ENCODE data around the gene PATE3. TPM values are rescaled to one million over a fixed set of nuclear protein-coding genes. Genes with fewer than 3 reads are reported as not detected.
A peak's percentile ranks its signal among the peaks of the same experiment; 100 is the strongest.

PATE3 gene
- polyA plus RNA-seq, 6 donors from 2014 or later: not detected

- peaks cover 13 to 27% (median 20%) of the 10 kb centered on the region in 3 donors for H3K27me3 Mint-ChIP-seq
- H3K4me3 Mint-ChIP-seq: no peak overlapping the region
- ATAC-seq (ENCODE audit: low read depth in 2 of 2) (no peak), DNase-seq (no peak)
- no peak overlapping the region for H3K27ac Mint-ChIP-seq
- H3K4me1 Mint-ChIP-seq: no peaks in the 10 kb centered on the region
- H3K9me3 Mint-ChIP-seq: peaks cover 0 to 17% (median 4%) of the 10 kb centered on the region in 7 donors
- H3K36me3 Mint-ChIP-seq: peaks cover 0 to 6% of the 10 kb centered on the region in 2 donors
Measured at GRCh38 chr11:125777309-125777708, 10.6 kb upstream of the PATE3 start.

GRCh38 chr11:125778728-125779127 lies 9.2 kb upstream of the PATE3 start, which contains the start of gene PATE2:
Gene PATE2, minus strand, starts transcription at chr11:125778828. Its CDS starts 55 bp downstream, at chr11:125778773.
- no peaks in the 10 kb centered on the region for H3K4me1 Mint-ChIP-seq
- no peak within 1 kb of the TSS for H3K27ac Mint-ChIP-seq
- peaks cover 0 to 6% of the 10 kb centered on the region in 2 donors for H3K36me3 Mint-ChIP-seq
- H3K4me3 Mint-ChIP-seq: no peak within 1 kb of the TSS
- no peak for DNase-seq
- no peak for ATAC-seq (ENCODE audit: low read depth in 2 of 2)
- H3K9me3 Mint-ChIP-seq: peaks cover 2 to 17% (median 10%) of the 10 kb centered on the region in 7 donors
- peaks cover 13 to 26% (median 18%) of the 10 kb centered on the region in 3 donors for H3K27me3 Mint-ChIP-seq

DNA sequence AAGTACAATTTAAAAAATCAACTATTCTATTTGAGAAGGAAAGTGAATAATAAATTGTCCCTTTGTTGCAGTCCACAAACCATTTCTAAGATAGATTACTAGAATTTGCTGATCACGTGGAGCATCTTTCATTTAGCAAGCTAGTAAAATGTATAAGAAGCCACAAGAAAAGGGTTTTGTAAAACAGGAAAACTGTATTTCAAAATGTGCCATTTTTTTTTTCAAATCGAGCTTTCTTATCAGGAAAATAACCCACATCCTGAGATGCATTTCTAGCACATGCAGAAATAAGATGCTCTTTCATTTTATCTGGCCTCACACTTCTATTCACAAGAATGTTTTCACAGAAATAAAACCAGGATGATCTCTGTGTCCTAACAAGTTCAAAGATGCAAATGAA lies 3.2 kb upstream of the PATE3 start:
- DNase-seq (no peak), ATAC-seq (ENCODE audit: low read depth in 2 of 2) (no peak)
- peaks cover 2 to 19% (median 10%) of the 10 kb centered on the region in 7 donors for H3K9me3 Mint-ChIP-seq
- H3K36me3 Mint-ChIP-seq: peaks cover 0 to 6% of the 10 kb centered on the region in 2 donors
- H3K27ac Mint-ChIP-seq: no peak overlapping the region
- H3K4me1 Mint-ChIP-seq: no peaks in the 10 kb centered on the region
- H3K27me3 Mint-ChIP-seq: peaks cover 4 to 29% (median 17%) of the 10 kb centered on the region in 3 donors
- no peak overlapping the region for H3K4me3 Mint-ChIP-seq

DNA sequence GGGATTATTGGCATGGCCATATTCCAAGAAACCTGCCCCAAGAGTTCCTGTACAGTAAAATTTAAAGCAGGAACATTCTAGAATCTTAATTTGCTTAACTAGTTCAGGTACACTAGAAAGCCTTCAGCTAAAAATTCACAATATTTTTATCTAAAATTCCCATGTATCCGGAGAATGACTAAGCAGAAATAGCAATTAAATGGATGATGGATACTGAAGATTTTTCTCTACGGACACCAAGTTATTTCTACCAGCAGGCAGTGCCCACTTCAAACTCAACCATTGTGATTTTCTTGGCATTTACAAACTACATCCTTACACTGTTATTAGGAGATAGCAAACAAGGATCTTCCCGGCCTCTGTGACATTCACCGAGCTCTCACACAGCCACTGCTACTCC lies 2.9 kb downstream of the PATE3 start:
- peaks cover 12 to 37% (median 26%) of the 10 kb centered on the region in 7 donors for H3K9me3 Mint-ChIP-seq
- H3K27ac Mint-ChIP-seq: no peak overlapping the region
- H3K4me1 Mint-ChIP-seq: no peaks in the 10 kb centered on the region
- no peak for ATAC-seq (ENCODE audit: low read depth in 2 of 2)
- peaks cover 8 to 26% (median 15%) of the 10 kb centered on the region in 3 donors for H3K27me3 Mint-ChIP-seq
- no peak for DNase-seq
- H3K4me3 Mint-ChIP-seq: no peak overlapping the region
- H3K36me3 Mint-ChIP-seq: no peaks in the 10 kb centered on the region

GRCh38 chr11:125797641-125798040 lies 9.7 kb downstream of the PATE3 start:
- Mint-ChIP-seq H3K4me1 (no peaks in the 10 kb centered on the region), H3K27me3 (peaks cover 0 to 16% (median 4%) of the 10 kb centered on the region in 3 donors), H3K36me3 (peaks cover 12 to 23% of the 10 kb centered on the region in 2 donors), H3K9me3 (peaks cover 25 to 100% (median 62%) of the 10 kb centered on the region in 7 donors), H3K27ac (no peak overlapping the region), H3K4me3 (no peak overlapping the region)
- no peak for ATAC-seq (ENCODE audit: low read depth in 2 of 2)
- DNase-seq: no peak

DNA sequence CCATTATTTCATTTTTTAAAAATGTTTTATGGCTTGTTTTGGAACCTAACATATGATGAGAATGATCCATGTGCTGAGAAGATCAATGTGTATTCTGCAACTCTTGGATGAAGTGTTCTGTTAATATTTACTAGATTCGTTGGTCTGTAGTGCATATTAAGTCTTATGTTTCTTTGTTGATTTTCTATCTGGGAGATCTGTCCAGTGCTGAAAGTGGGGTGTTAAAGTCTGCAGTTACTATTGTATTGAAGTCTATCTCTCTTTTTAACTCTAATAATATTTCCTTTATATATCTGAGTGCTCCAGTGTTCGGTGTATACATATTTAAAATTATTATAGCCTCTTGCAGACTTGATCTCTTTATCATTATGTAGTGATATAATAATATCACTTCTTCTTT lies 11.9 kb downstream of the PATE3 start:
- peaks cover 24 to 99% (median 52%) of the 10 kb centered on the region in 7 donors for H3K9me3 Mint-ChIP-seq
- no peak overlapping the region for H3K4me3 Mint-ChIP-seq
- H3K36me3 Mint-ChIP-seq: peaks cover 12 to 25% of the 10 kb centered on the region in 2 donors
- no peaks in the 10 kb centered on the region for H3K4me1 Mint-ChIP-seq
- ATAC-seq (ENCODE audit: low read depth in 2 of 2) (no peak), DNase-seq (no peak)
- peaks cover 0 to 16% (median 0%) of the 10 kb centered on the region in 3 donors for H3K27me3 Mint-ChIP-seq
- no peak overlapping the region for H3K27ac Mint-ChIP-seq

DNA sequence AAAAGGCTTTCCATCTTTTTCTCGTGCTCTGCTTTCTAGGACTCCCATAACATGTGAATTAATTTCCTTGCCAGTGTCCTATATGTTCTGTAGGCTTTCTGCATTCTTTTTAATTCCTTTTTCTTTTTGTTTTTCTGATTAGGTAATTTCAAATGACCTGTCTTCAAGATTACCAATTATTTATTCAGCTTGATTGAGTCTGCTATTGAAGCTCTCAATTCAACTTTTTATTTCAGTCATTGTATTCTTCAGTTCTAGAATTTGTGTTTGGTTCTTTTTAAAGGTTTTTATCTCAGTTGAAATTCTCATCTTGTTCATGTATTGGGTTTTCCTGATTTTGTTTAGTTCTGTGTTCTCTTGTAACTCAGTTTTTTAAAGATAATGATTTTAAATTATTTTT lies 14.5 kb downstream of the PATE3 start:
- Mint-ChIP-seq H3K9me3 (peaks cover 15 to 82% (median 37%) of the 10 kb centered on the region in 7 donors), H3K4me3 (peak overlapping the region in 1 of 8 donors; percentile 73), H3K27ac (no peak overlapping the region), H3K27me3 (peaks cover 0 to 12% (median 0%) of the 10 kb centered on the region in 3 donors), H3K36me3 (peaks cover 12 to 25% of the 10 kb centered on the region in 2 donors), H3K4me1 (no peaks in the 10 kb centered on the region)
- no peak for DNase-seq
- no peak for ATAC-seq (ENCODE audit: low read depth in 2 of 2)

DNA sequence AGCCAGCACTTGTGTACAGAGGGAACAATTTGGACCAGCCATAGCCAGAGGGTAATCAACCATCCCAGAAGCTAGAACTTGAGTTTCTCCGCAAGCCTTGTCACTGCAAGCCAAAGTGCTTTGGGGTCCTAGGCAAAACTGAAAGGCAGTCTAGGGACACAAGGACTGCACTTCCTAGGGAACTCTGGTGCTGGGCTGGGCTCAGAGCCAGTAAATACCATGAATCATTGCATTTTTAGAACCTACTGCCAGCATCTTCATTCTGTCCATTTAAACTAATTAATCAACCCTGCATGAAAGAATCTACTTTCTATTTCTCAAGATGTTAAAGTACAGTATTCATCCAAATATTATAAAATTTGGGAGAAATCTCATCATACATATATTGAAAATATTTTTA lies 20.0 kb downstream of the PATE3 start:
- Mint-ChIP-seq H3K27ac (no peak overlapping the region), H3K4me1 (no peaks in the 10 kb centered on the region), H3K9me3 (peaks cover 7 to 37% (median 11%) of the 10 kb centered on the region in 7 donors), H3K36me3 (peaks cover 0 to under 1% of the 10 kb centered on the region in 2 donors), H3K27me3 (peaks cover 0 to 4% (median 0%) of the 10 kb centered on the region in 3 donors), H3K4me3 (no peak overlapping the region)
- DNase-seq (no peak), ATAC-seq (ENCODE audit: low read depth in 2 of 2) (no peak)

GRCh38 chr11:125833016-125833415 lies 45.1 kb downstream of the PATE3 start, which contains the start of gene PATE4:
Gene PATE4, plus strand, starts transcription at chr11:125833316. Its CDS starts 44 bp downstream, at chr11:125833360.
- DNase-seq (no peak), ATAC-seq (ENCODE audit: low read depth in 2 of 2) (no peak)
- peaks cover 4 to 20% (median 12%) of the 10 kb centered on the region in 7 donors for H3K9me3 Mint-ChIP-seq
- peaks cover 8 to 12% of the 10 kb centered on the region in 2 donors for H3K36me3 Mint-ChIP-seq
- peaks cover 18 to 28% (median 20%) of the 10 kb centered on the region in 3 donors for H3K27me3 Mint-ChIP-seq
- peak within 1 kb of the TSS in 1 of 6 donors; percentile 77 for H3K27ac Mint-ChIP-seq
- no peaks in the 10 kb centered on the region for H3K4me1 Mint-ChIP-seq
- H3K4me3 Mint-ChIP-seq: no peak within 1 kb of the TSS

- H3K9me3 Mint-ChIP-seq: peaks cover 4 to 20% (median 10%) of the 10 kb centered on the region in 7 donors
- peaks cover 5 to 8% of the 10 kb centered on the region in 2 donors for H3K36me3 Mint-ChIP-seq
- no peak overlapping the region for H3K4me3 Mint-ChIP-seq
- H3K27me3 Mint-ChIP-seq: peaks cover 21 to 33% (median 28%) of the 10 kb centered on the region in 3 donors
- ATAC-seq (ENCODE audit: low read depth in 2 of 2): no peak
- H3K4me1 Mint-ChIP-seq: no peaks in the 10 kb centered on the region
- H3K27ac Mint-ChIP-seq: no peak overlapping the region
- DNase-seq: no peak
Measured at GRCh38 chr11:125835748-125836147, 47.8 kb downstream of the PATE3 start.

Other genes with a start within 250 kb of the PATE3 start
- 10 to 100 TPM; 36.4 to 83.5 (median 51.2) TPM for gene EI24, start 218.7 kb upstream of the PATE3 start, polyA plus RNA-seq (ENCODE audit: low read depth in 6 of 6)
- 10 to 100 TPM; 14.3 to 56.7 (median 33.4) TPM for gene STT3A, start 195.3 kb upstream of the PATE3 start, polyA plus RNA-seq (ENCODE audit: low read depth in 6 of 6)
- 1 to 10 TPM; 1.7 to 4.1 (median 2.3) TPM for gene CHEK1, start 163.0 kb upstream of the PATE3 start, polyA plus RNA-seq (ENCODE audit: low read depth in 6 of 6)
- gene ACRV1, start 107.3 kb upstream of the PATE3 start, polyA plus RNA-seq (ENCODE audit: low read depth in 6 of 6): under 1 TPM in 1 of 6 donors, not detected in 5; 0.14 TPM
- gene PATE1, start 41.8 kb upstream of the PATE3 start, polyA plus RNA-seq (ENCODE audit: low read depth in 6 of 6): not detected
- gene PATE2, start 9.3 kb upstream of the PATE3 start, polyA plus RNA-seq (ENCODE audit: low read depth in 6 of 6): not detected
- not detected for gene PATE4, start 45.2 kb downstream of the PATE3 start, polyA plus RNA-seq (ENCODE audit: low read depth in 6 of 6)
- 10 to 100 TPM; 13.4 to 22.7 (median 16.4) TPM for gene HYLS1, start 99.5 kb downstream of the PATE3 start, polyA plus RNA-seq (ENCODE audit: low read depth in 6 of 6)
- gene PUS3, start 115.1 kb downstream of the PATE3 start, polyA plus RNA-seq (ENCODE audit: low read depth in 6 of 6): 10 to 100 TPM in 2 of 6 donors, 1 to 10 TPM in 4; 6.2 to 12.1 (median 7.9) TPM
- under 1 TPM in 1 of 6 donors, not detected in 5; 0.34 TPM for gene DDX25, start 116.4 kb downstream of the PATE3 start, polyA plus RNA-seq (ENCODE audit: low read depth in 6 of 6)
- not detected for gene VSIG10L2, start 157.9 kb downstream of the PATE3 start, polyA plus RNA-seq (ENCODE audit: low read depth in 6 of 6)